NCI-H1092 treated with DMSO at 0.1 percent for 48 hours (cell line): ENCODE data around the gene ULK4.
"Not testable (repeated sequence)": the region's sequence is repeated elsewhere in the genome, so short reads cannot be mapped to it uniquely, and the experiment has no call there.

Experiments used
- DNase-seq: peaks from one replicate; lab custom pipeline; 2025; lab: John Stamatoyannopoulos, UW

ULK4 gene

DNA sequence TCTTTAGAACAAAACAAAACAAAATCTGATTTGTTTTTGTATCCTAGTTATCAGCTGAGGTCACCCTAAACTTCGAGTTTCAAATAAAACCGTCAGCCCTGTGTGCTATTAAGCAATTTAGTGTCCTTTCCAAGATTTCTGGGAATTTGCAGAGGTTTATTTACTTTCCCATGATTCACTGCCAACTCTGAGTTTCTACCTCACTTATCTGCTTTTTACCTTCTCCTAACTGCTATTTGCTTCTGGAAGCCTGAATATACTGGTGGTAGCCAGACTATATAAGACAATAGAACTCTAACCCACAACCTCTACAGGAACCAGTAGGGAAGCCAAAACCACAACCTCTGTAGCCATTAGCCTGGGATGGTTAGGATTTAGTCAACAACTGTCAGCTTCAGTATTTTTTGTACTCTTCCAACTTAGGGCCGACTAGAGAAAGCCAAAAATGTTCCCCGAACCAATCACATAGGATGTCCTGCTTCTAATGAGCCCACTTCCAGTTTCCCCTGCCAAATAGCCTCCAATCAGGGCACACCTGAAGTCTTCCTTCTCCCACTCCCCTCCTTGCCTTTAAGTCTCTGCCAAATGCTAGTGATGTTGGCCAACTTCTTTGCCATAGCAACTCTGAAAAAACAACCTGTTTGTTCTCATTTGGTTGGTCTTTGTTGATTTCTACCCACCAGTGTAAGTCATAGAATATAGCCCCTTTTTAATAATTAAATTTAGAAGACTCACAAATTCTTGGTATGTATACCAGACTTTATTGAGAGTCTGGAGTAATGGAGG, 273.1 kb downstream of the ULK4 start:
- DNase-seq: no peak

- DNase-seq: no peak
Measured at GRCh38 chr3:41684797-41685735, 276.8 kb downstream of the ULK4 start.

DNA sequence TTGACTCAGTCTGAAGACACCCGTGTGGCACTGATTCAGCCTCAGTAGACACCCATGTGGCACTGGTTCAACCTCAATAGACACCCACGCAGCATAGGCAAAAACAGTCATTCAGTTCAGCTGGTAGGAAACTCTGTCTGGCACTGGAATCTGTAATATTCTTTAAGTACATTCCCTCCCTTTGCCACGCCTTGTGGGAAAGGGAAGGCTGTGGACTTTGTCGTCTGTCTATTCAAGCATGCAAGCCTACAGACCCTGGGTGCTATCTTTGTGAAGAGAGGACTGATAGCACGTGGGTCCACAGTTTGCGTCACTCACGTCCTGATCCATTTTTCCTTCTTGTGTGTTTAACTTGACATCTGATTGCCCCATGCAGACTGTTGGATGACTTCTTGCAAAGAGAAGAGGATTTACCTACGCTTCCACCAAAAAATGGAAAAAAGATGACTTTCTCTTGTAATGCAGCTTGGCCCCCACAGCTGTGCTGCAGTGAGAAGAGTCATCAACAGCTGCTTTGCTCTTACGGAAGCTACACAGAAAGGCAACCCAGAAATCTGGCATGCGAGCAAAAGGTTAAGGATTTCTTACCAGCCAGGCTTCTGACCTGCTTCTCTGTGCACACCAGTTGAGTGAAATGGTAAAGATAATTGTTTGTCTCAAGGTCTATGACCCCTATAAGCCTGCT, 278.1 kb downstream of the ULK4 start:
- no peak for DNase-seq

GRCh38 chr3:41682996-41683395, 278.9 kb downstream of the ULK4 start:
- DNase-seq: no peak

DNA sequence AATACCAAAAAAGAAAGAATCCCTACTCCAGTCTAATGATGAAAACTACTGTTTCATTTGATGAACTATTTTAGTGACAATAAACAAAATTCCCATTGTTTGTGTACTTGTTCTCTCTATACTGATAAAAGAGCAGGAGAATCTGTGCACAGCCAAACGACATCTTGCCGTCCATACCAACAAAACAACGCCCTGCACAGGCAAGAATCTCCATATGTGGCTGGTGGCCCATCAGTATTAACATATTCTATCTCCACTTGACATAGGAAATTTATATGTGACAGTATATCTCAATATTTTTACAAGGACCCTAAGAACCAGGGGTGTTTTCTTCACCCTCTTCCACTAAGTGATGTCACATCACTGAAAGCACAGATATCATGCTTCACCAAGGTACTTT, 279.5 kb downstream of the ULK4 start:
- no peak for DNase-seq

DNA sequence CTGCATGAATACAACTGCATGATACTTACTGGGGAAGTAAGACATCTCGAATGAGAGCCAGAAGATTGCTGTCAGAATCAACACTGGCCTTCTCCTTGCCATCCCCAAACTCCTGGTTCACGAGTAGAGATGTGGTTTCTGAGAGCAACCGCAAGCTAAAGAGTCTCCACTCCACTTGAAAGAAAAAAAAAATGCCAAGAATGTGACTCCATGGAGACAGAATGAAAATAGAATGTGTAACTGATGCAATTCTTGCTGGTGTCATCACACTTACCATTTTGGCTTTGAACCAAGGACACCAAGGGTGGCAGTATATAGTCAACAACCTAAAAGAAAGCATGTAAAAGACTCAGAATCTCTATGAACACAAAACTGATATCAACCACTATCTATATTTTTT, 280.4 kb downstream of the ULK4 start:
- DNase-seq: no peak

DNA sequence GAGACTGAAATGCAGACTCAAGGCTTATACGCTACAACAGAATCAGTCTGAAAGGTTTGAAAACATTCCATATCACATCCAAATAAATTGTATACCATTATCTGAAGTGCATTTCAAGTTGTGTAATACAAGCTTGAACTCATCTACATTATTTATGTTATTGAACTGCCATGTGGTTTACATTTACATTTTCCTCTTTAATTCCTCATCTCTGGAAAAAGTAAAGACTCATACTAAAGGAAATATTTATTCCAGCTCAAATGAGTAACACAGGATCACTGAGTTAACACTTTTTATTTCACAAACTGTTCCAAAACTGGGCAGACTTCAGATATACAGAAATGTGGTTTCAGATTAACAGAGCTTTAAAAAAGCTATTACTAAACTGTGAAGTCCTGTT, 282.5 kb downstream of the ULK4 start:
- no peak for DNase-seq

- DNase-seq: not testable (repeated sequence)
Measured at GRCh38 chr3:41675102-41675501, 286.8 kb downstream of the ULK4 start.

DNA sequence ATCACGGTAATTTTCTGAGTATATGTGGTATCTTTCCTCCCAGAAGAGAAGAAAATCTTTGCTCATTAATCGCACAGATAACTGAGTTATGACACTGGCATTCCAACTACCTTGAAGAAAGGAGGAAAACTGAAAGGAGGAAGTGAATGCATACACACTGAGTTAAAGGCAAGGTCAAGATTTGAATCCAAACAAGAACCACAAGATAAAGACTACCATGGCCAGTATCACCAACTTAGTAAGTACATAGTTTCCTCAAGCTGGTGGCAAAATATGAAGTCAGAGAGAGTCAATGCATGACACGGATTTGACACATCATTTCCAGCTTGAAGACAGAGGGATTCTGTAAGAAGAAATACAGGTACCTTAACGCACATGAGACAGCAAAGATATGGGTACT, 287.5 kb downstream of the ULK4 start:
- DNase-seq: no peak

DNA sequence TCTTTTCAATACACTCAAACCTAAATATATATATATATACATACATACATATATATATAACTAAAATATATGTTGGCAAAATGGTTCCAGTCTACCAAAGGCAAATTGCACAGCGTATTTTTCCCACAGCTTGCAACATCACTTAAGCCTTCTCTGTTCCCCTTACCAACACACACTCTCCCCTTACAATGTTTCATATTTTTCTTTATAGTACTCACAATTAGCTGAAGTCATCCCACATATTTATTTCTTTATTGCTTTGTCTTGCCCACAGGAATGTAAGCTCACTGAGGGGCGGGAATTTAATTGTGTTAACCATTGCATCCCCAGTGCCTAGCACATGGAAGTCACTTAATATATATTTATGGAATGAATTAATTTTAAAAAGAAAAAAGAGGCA, 288.3 kb downstream of the ULK4 start:
- DNase-seq: no peak

DNA sequence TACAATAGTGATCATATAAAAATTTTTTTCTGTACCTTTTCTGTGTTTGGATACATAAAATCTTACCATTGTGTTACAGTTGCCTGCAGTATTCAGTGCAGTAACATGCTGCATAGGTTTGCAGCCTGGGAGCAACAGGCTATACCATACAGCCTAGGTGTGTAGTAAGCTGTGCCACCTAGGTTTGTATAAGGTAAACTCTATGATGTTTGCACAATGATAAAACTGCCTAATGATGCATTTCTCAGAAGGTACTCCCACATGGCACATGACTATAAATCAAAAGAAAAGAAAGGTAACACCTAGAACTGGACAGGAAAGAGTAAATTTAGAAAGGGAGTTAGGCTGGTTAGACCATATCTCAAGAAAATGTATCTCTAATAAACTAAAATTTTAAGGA, 293.5 kb downstream of the ULK4 start:
- DNase-seq: no peak

DNA sequence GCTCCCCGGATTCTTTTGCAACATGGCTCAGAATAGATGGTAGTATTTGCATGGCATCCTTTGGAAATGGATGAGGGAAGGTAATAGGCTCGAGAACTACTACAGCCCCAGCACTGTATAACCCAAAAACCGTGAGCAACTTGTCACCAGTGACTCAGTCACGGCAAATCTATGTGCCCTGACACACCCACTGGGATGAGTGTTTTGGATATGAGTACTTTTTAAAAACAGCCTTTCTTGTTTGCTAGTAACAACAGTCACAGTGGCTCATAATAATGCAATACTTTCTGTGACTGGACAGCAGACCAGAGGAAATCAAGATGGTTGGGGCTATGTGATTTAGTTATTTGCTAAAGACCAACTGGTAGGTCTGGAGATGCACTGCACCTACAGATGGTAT, 299.6 kb downstream of the ULK4 start:
- no peak for DNase-seq

- DNase-seq: no peak
Measured at GRCh38 chr3:41661796-41662195, 300.1 kb downstream of the ULK4 start.

- DNase-seq: no peak
Measured at GRCh38 chr3:41660510-41660909, 301.4 kb downstream of the ULK4 start.

GRCh38 chr3:41653571-41654239, 308.2 kb downstream of the ULK4 start:
- no peak for DNase-seq

DNA sequence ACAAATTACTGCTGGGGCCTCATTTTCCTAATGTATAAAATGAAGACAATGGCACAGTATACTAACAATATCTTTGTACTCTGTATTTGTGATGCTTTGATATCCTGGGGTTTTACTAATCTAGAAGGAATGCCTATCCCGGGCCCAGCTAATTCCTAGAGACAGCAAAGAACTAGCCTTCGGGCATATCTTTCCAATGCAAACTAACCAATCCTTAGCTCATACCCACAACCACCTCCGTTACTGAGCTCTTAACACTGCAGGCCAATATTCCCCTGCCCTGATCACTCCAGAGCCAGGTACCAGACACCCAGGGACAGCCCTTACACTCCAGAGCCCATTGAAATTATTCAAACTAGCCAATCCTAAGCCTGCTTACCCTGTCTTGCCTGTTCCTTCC, 309.0 kb downstream of the ULK4 start:
- DNase-seq: no peak

- DNase-seq: no peak
Measured at GRCh38 chr3:41652506-41652905, 309.4 kb downstream of the ULK4 start.

DNA sequence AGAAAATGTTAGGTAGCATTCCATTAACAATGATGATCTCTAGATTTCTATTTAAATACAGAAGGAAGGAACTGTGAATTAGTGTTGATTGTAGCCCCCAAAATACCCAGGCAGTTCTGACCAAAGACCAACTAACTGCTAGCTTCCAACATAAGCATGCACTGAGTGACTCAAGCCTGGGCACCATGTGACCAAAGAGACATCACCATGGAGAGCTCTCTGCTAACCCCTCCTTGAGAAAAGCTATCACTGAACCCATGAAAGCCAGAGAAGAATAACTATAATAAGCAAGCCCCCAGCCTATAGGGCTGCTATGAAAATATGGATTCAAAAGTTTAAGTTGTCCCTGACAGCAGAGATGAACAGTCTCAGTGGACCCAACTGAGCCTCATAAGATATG, 310.2 kb downstream of the ULK4 start:
- DNase-seq: no peak

GRCh38 chr3:41650406-41650805, 311.5 kb downstream of the ULK4 start:
- DNase-seq: no peak

- no peak for DNase-seq
Measured at GRCh38 chr3:41649129-41649739, 312.7 kb downstream of the ULK4 start.

DNA sequence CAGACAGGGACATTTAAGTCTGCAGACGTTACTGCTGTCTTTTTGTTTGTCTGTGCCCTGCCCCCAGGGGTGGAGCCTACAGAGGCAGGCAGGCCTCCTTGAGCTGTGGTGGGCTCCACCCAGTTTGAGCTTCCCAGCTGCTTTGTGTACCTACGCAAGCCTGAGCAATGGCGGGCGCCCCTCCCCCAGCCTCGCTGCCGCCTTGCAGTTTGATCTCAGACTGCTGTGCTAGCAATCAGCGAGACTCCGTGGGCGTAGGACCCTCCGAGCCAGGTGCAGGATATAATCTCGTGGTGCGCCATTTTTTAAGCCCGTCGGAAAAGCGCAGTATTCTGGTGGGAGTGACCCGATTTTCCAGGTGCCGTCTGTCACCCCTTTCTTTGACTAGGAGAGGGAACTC, 314.2 kb downstream of the ULK4 start:
- DNase-seq: not testable (repeated sequence)

- no peak for DNase-seq
Measured at GRCh38 chr3:41640076-41640475, 321.8 kb downstream of the ULK4 start.
